Activated T-helper 1 cell treated with anti-CD3 and anti-CD28 coated beads, Interleukin-2, amount 50 U/mL, for 16 hours (primary cell): ENCODE measurements around the gene NECAB3.

Source experiments
- DNase-seq, 2 donors: peaks; one replicate each; pipeline ENCODE4 v3.0.0-alpha.2; 2020; ENCODE audit warnings: low read depth in 1 of 2, low spot score in 1 of 2

Gene NECAB3

DNA sequence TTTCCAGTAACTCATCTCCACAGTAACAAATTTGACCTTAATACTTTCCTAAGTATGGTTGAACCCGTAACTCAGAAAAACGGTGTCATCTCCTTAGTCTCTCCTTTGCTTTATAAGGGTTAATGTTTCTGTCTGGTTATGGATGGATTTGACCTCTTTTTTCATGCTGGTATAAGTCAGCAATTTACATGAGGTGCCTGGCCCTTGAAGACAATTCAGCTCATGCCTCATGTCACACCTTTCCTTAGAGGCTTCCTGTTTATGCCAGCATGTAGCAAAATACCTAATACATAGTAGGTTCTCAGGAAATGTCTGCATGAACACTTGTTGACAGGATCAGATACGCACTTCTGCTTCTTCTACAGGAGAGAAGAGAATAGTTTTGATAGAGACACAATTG, 49.8 kb downstream of the NECAB3 start:
- DNase-seq = no peak

DNA sequence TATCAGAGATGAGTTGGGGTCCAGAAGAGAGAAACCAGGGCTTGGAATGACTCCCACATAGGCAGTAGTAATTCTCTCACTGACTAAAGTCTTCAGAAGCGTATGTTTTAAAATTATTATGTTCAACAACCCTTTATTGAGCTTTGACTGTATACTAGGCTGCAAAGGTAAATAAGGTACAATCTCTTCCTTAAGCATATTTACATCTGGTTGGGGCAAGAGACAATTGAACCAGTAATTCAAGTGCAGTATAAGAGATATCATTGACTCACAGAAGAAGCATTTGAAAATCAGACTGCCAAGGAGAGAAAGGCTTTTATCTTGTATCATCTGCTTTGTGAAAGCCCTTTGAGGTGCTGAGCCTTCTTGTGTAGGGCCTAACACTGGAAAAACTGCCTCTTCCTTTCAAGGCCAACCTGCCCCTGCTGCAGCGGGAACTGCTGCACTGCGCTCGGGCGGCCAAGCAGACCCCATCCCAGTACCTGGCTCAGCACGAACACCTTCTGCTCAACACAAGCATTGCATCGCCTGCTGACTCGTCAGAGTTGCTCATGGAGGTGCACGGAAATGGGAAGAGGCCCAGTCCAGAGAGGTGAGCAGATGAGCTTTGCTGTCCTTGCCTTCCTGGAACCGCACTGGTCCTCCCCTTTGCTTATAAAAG, 51.4 kb downstream of the NECAB3 start:
- no peak for DNase-seq

GRCh38 chr20:33621717-33622400, 52.4 kb downstream of the NECAB3 start:
- DNase-seq = no peak

DNA sequence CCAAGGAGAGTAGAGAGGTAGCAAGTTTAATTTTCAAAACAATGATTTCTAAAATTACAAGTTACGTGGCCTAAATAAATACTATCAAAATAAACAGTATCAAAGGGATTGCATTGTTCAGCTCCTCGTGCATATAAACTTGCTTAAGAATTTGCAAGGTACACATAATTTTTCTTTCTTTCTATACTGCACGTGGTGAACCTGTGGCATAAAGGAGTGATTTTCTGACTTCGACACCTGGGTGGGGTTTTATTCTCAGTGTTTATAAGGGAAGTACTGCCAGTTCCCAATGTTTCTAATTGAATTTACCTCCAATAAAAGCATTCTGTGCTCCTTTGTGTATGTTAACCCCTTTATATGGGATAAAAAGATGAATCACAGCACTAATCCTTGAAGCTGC, 62.2 kb downstream of the NECAB3 start:
- DNase-seq = no peak

GRCh38 chr20:33611106-33611505, 63.1 kb downstream of the NECAB3 start:
- no peak for DNase-seq

GRCh38 chr20:33609504-33609903, 64.7 kb downstream of the NECAB3 start:
- DNase-seq = no peak
